GM18499 (cell line): Measurements from ENCODE around the gene AIF1.

Experiments used
- ATAC-seq: cut with Tn5 transposase; IDR thresholded peaks from one replicate; pipeline ENCODE4 v1.9.1; 2021; ENCODE audit warnings: moderate number of reproducible peaks; ENCODE audit not compliant: insufficient read depth, unreplicated experiment

Gene AIF1

GRCh38 chr6:31619805-31620585, 5.0 kb downstream of the AIF1 start:
- peak; percentile 51 for ATAC-seq

- ATAC-seq, result peak; percentile 9
Measured at GRCh38 chr6:31620586-31621319, 5.7 kb downstream of the AIF1 start, which contains the start of gene PRRC2A. Gene PRRC2A, plus strand, starts transcription at chr6:31620715. Its CDS starts 2,075 bp downstream, at chr6:31622790.

GRCh38 chr6:31621320-31621939, 6.4 kb downstream of the AIF1 start:
- ATAC-seq, result no peak

- no peak for ATAC-seq
Measured at GRCh38 chr6:31621991-31622390, 7.0 kb downstream of the AIF1 start.

- ATAC-seq, result no peak
Measured at GRCh38 chr6:31622684-31623091, 7.7 kb downstream of the AIF1 start.

GRCh38 chr6:31624070-31624469, 9.0 kb downstream of the AIF1 start:
- no peak for ATAC-seq

- no peak for ATAC-seq
Measured at GRCh38 chr6:31626952-31627351, 11.9 kb downstream of the AIF1 start.

- ATAC-seq, result no peak
Measured at GRCh38 chr6:31627690-31628287, 12.8 kb downstream of the AIF1 start.

- no peak for ATAC-seq
Measured at GRCh38 chr6:31629014-31629413, 14.0 kb downstream of the AIF1 start.

- ATAC-seq, result no peak
Measured at GRCh38 chr6:31630177-31630934, 15.3 kb downstream of the AIF1 start.

GRCh38 chr6:31631209-31631608, 16.2 kb downstream of the AIF1 start:
- ATAC-seq, result no peak

GRCh38 chr6:31631681-31632278, 16.7 kb downstream of the AIF1 start:
- ATAC-seq, result no peak

- ATAC-seq, result no peak
Measured at GRCh38 chr6:31632279-31632946, 17.4 kb downstream of the AIF1 start.

GRCh38 chr6:31633447-31633846, 18.4 kb downstream of the AIF1 start:
- ATAC-seq, result no peak

GRCh38 chr6:31634131-31634530, 19.1 kb downstream of the AIF1 start:
- ATAC-seq, result no peak

GRCh38 chr6:31634969-31635575, 20.0 kb downstream of the AIF1 start:
- ATAC-seq, result no peak

GRCh38 chr6:31636698-31637596, 21.9 kb downstream of the AIF1 start:
- no peak for ATAC-seq

- no peak for ATAC-seq
Measured at GRCh38 chr6:31639043-31639442, 24.0 kb downstream of the AIF1 start.
